HuH-7.5 (cell line): Measurements from ENCODE around the gene GLTP.
"Not testable (repeated sequence)": the region's sequence is repeated elsewhere in the genome, so short reads cannot be mapped to it uniquely, and the experiment has no call there.

ENCODE experiments used
- DNase-seq: peaks from one replicate; pipeline ENCODE4 v3.0.0; 2011; ENCODE audit warnings: low spot score

The GLTP gene

GRCh38 chr12:109902891-109903418, 22.6 kb upstream of the GLTP start:
- DNase-seq: no peak

GRCh38 chr12:109900752-109901580, 20.6 kb upstream of the GLTP start:
- peak; percentile 66 for DNase-seq

GRCh38 chr12:109899783-109900751, 19.7 kb upstream of the GLTP start, which contains the start of gene TCHP:
TSS of gene TCHP (plus strand) at chr12:109900274. CDS start at chr12:109903027, 2,753 bp downstream.
- DNase-seq: peak; percentile 82

GRCh38 chr12:109899345-109899744, 19.0 kb upstream of the GLTP start:
- not testable (repeated sequence) for DNase-seq

GRCh38 chr12:109897029-109897428, 16.7 kb upstream of the GLTP start:
- DNase-seq: no peak

GRCh38 chr12:109896188-109896587, 15.8 kb upstream of the GLTP start:
- no peak for DNase-seq

- no peak for DNase-seq
Observed at GRCh38 chr12:109894939-109895338, 14.6 kb upstream of the GLTP start.

- DNase-seq: no peak
Observed at GRCh38 chr12:109893261-109893995, 13.1 kb upstream of the GLTP start.

- no peak for DNase-seq
Observed at GRCh38 chr12:109892748-109893147, 12.4 kb upstream of the GLTP start.

GRCh38 chr12:109892165-109892715, 11.9 kb upstream of the GLTP start:
- no peak for DNase-seq

GRCh38 chr12:109891731-109892130, 11.4 kb upstream of the GLTP start:
- DNase-seq: not testable (repeated sequence)

- no peak for DNase-seq
Observed at GRCh38 chr12:109890620-109891170, 10.4 kb upstream of the GLTP start.

- DNase-seq: no peak
Observed at GRCh38 chr12:109888179-109889020, 8.1 kb upstream of the GLTP start.

- no peak for DNase-seq
Observed at GRCh38 chr12:109885616-109886015, 5.3 kb upstream of the GLTP start.

- DNase-seq: no peak
Observed at GRCh38 chr12:109883461-109883860, 3.1 kb upstream of the GLTP start.

- DNase-seq: no peak
Observed at GRCh38 chr12:109881752-109882151, 1.4 kb upstream of the GLTP start.

GRCh38 chr12:109880938-109881337, 597 bp upstream of the GLTP start:
- no peak for DNase-seq

GRCh38 chr12:109879351-109880042, 844 bp downstream of the GLTP start:
- no peak for DNase-seq

- DNase-seq: no peak
Observed at GRCh38 chr12:109878749-109879148, 1.6 kb downstream of the GLTP start.

- no peak for DNase-seq
Observed at GRCh38 chr12:109878247-109878625, 2.1 kb downstream of the GLTP start.
